Pancreas (tissue), 10 donors: ENCODE measurements around the gene ARL2. TPM values are rescaled to one million over a fixed set of nuclear protein-coding genes. Genes with fewer than 3 reads are reported as not detected.

Experiments used
- ATAC-seq, 4 donors: fragments of 200-7000 bp; cut with Tn5 transposase; one replicate each; pipeline versions ENCODE4 v1.8.0 to v1.9.1; 2020; ENCODE audit warnings: mild to moderate bottlenecking in 4 of 4, moderate library complexity in 4 of 4
- DNase-seq, 6 donors: peaks; one replicate each; pipeline ENCODE4 v3.0.0-alpha.2; 2020
- FAIRE-seq: peaks from 2 replicates; lab custom pipeline; 2012; peaks lifted over from hg19 to GRCh38; lab: Jason Lieb, UNC
- H3K27ac ChIP-seq, 4 donors: fragments of 200-600 bp; sonication (generic); 1 replicate in 3 of 4; 2 replicates in 1 of 4; pipeline versions ENCODE4 v1.5.0 to v1.8.0; 2020
- H3K27me3 ChIP-seq, 4 donors: fragments of 200-600 bp; one replicate each; pipeline ENCODE4 v1.8.0; 2021
- H3K36me3 ChIP-seq, 3 donors: fragments of 200-600 bp; sonication (generic) in 1 of 3; one replicate each; pipeline versions ENCODE4 v1.5.0 to v1.8.0; 2020 to 2021
- H3K4me1 ChIP-seq, 3 donors: fragments of 200-600 bp; one replicate each; pipeline ENCODE4 v1.8.0; 2021
- H3K4me3 ChIP-seq, 4 donors: fragments of 200-600 bp; sonication (generic) in 2 of 4; one replicate each; pipeline versions ENCODE4 v1.5.0 to v1.8.0; 2020 to 2021
- H3K9me3 ChIP-seq, 4 donors: fragments of 200-600 bp; one replicate each; pipeline ENCODE4 v1.8.0; 2021
- WGBS, 2 donors: extraction: QIAGEN DNeasy Blood & Tissue Kit; methylation state at CpG; one replicate each; pipeline ENCODE4 v1.1.7; 2013; 5-methylcytosine and 5-hydroxymethylcytosine counted together
- intact Hi-C, 3 donors: fragments of 100-400 bp; cut with DNase I; formaldehyde crosslinking; loops; one replicate each; pipeline versions ENCODE4 v1.11.1 to v1.14.2; 2022
- microRNA-seq, 2 donors: library from miRNA; unstranded; fragments of <30 nt; microRNA quantifications; one replicate each; pipeline versions ENCODE4 to v1.1.0, GENCODE V29; 2019 to 2020
- polyA plus RNA-seq, 2 donors: library from polyadenylated mRNA; stranded (reverse); fragments of 200-250 nt; gene quantifications; one replicate each; pipeline ENCODE4 v1.2.3, GENCODE V29; 2013
- total RNA-seq, 6 donors: library from RNA; stranded (reverse); fragmentation: NEBNext Ultra II Directional in 4 of 6; extraction: Animal tissue kit (Norgen Biotek cat#: 25700) in 4 of 6; gene quantifications; one replicate each; pipeline versions ENCODE4 v1.2.1 to v1.2.4, GENCODE V29; 2021 to 2023
- TF ChIP-seq, protein P1 (sequence below), 4 donors: fragments of 200-600 bp; sonication (generic) in 3 of 4; IDR thresholded peaks; one replicate each; pipeline versions ENCODE4 v1.5.0 to v1.8.0; 2021; ENCODE audit warnings: antibody characterized with exemption in 4 of 4
- donor health status: healthy with polysubstance abuse.
- donor health status: DM: no; HTN: no; CAD: no; lungs with moderate emphysema.
- donor health status: DM: no; HTN: no; CAD: no.
- donor health status: control.
- donor health status: control.
- donor health status: Bipolar disorder and iron deficiency.
- donor health status: DM: yes; HTN: yes; CAD: no.
- donor health status: DM: no; HTN: no; CAD: no.
- donor health status: DM: no; HTN: no; CAD: no.
- donor health status: DM: yes; HTN: yes; CAD: no.

ARL2 gene
- total and polyA plus RNA-seq, 8 donors: 27.8 to 79.1 (median 36.1) TPM

DNA sequence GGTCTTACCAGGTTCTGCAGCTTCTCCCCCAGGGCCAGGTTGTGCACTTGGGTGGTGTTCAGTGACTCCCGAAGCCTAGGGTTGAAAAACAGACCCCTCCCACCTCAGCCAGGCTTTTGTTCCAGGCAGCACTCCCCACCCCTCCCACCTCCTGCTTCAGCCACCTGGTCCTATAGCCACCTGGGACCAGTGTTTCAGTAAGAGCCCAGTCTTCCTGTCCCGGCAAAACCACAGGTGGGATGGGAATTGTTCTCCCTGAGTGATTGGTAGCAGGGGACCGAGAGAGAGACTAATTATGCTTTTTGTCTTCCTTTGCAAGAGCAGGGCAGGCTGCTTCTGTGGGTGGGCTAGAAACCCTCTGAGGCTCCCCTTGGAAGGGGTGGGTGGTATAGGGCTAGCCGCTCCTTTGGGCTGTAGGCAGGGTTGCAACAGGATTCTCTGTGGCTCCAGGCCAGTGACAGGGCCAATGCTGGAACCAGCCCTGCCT, 52.9 kb downstream of the ARL2 start:
- TF ChIP-seq, protein P1, sequence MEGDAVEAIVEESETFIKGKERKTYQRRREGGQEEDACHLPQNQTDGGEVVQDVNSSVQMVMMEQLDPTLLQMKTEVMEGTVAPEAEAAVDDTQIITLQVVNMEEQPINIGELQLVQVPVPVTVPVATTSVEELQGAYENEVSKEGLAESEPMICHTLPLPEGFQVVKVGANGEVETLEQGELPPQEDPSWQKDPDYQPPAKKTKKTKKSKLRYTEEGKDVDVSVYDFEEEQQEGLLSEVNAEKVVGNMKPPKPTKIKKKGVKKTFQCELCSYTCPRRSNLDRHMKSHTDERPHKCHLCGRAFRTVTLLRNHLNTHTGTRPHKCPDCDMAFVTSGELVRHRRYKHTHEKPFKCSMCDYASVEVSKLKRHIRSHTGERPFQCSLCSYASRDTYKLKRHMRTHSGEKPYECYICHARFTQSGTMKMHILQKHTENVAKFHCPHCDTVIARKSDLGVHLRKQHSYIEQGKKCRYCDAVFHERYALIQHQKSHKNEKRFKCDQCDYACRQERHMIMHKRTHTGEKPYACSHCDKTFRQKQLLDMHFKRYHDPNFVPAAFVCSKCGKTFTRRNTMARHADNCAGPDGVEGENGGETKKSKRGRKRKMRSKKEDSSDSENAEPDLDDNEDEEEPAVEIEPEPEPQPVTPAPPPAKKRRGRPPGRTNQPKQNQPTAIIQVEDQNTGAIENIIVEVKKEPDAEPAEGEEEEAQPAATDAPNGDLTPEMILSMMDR (IDR thresholded peaks at IDR 0.05): no peak
- H3K4me1 ChIP-seq: no peaks in the 10 kb centered on the region
- intact Hi-C loops: no loop called here
- no peak for DNase-seq
- WGBS, 2 donors: 85 to 88% methylated on average over 4 of the region's 4 CpGs
- no peaks in the 10 kb centered on the region for H3K36me3 ChIP-seq
- no peak overlapping the region for H3K27ac ChIP-seq
- ATAC-seq: no peak
- no peaks in the 10 kb centered on the region for H3K27me3 ChIP-seq
- FAIRE-seq: no peak
- H3K4me3 ChIP-seq: no peak overlapping the region
- no peaks in the 10 kb centered on the region for H3K9me3 ChIP-seq

DNA sequence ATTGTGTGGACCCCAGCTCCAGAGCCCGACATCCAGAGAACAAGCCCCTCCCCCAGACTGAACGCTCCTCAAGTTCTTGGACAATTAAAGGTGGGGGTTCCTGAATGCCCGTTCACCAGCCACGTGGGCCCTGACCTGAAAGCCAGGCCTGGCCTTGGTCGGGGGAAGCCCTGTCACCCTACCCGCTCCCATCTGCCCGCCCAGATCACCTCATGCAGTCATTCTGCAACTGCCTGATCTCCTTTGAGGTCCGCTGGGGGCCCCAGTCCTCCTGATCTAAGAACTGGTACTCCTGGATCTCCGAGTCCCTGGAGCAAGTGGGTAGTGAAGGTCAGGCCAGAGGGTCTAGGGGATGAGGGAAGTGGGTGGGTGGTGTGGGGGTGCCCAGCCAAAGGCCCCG, 53.5 kb downstream of the ARL2 start:
- no peak overlapping the region for H3K27ac ChIP-seq
- H3K4me1 ChIP-seq: no peaks in the 10 kb centered on the region
- FAIRE-seq: no peak
- intact Hi-C loops: no loop called here
- no peaks in the 10 kb centered on the region for H3K9me3 ChIP-seq
- 75 to 80% methylated on average over 10 of the region's 10 CpGs for whole genome bisulfite sequencing, 2 donors
- DNase-seq: no peak
- no peak overlapping the region for H3K4me3 ChIP-seq
- no peaks in the 10 kb centered on the region for H3K27me3 ChIP-seq
- no peaks in the 10 kb centered on the region for H3K36me3 ChIP-seq
- ATAC-seq: no peak
- TF ChIP-seq, protein P1 (IDR thresholded peaks at IDR 0.05): no peak

DNA sequence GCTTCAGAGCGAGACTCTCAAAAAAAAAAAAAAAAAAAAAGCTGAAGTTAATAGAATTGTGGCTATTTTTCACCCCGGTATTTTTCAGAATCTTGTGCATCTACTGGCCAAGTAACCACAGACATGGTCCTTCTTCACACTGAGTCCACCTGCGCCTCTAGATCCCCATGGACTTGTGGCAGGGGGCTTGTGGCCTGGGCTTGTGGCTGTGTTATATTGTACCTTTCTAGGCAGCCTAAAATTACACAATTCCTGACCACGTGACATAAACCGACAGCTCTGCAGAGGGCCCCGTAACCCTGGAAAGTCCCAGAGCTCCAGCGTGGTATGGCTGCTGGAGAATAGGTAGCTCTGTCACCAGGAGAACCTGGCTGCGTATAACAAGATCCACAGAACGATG, 55.3 kb downstream of the ARL2 start:
- DNase-seq: no peak
- H3K27me3 ChIP-seq: no peaks in the 10 kb centered on the region
- FAIRE-seq: no peak
- TF ChIP-seq, protein P1 (IDR thresholded peaks at IDR 0.05): no peak
- H3K4me1 ChIP-seq: no peaks in the 10 kb centered on the region
- intact Hi-C loops: no loop called here
- 52 to 53% methylated on average over 9 of the region's 9 CpGs for WGBS, 2 donors
- H3K36me3 ChIP-seq: no peaks in the 10 kb centered on the region
- no peak overlapping the region for H3K27ac ChIP-seq
- H3K9me3 ChIP-seq: no peaks in the 10 kb centered on the region
- no peak for ATAC-seq
- no peak overlapping the region for H3K4me3 ChIP-seq

Small RNA genes lying within 50 kb of the gene (microRNA-seq; reads per million reads assigned to microRNA genes)
- 0.39 to 0.88 reads per million in 2 donors for gene MIR6879

Other genes starting within 250 kb of the ARL2 start
- gene SF1, start 235.6 kb upstream of the ARL2 start, total RNA-seq: 100 to 1,000 TPM in 5 of 6 donors, 10 to 100 TPM in 1; 99.8 to 153 (median 124) TPM
- gene SF1, start 235.6 kb upstream of the ARL2 start, polyA plus RNA-seq: 100 to 1,000 TPM; 140 to 181 TPM
- 1 to 10 TPM; 6.1 to 8.6 (median 7.0) TPM for gene MAP4K2, start 210.9 kb upstream of the ARL2 start, total RNA-seq
- gene MAP4K2, start 210.9 kb upstream of the ARL2 start, polyA plus RNA-seq: 10 to 100 TPM; 19.5 to 24.0 TPM
- gene MEN1, start 203.6 kb upstream of the ARL2 start, total RNA-seq: 10 to 100 TPM in 5 of 6 donors, 1 to 10 TPM in 1; 8.7 to 21.2 (median 12.6) TPM
- 10 to 100 TPM; 22.8 to 25.3 TPM for gene MEN1, start 203.6 kb upstream of the ARL2 start, polyA plus RNA-seq
- gene CDC42BPG, start 169.5 kb upstream of the ARL2 start, total RNA-seq: 10 to 100 TPM in 5 of 6 donors, 1 to 10 TPM in 1; 9.7 to 16.8 (median 12.7) TPM
- gene CDC42BPG, start 169.5 kb upstream of the ARL2 start, polyA plus RNA-seq: 10 to 100 TPM; 11.6 to 23.8 TPM
- gene EHD1, start 135.5 kb upstream of the ARL2 start, total RNA-seq: 10 to 100 TPM; 13.8 to 22.1 (median 17.9) TPM
- 10 to 100 TPM; 10.1 to 10.6 TPM for gene EHD1, start 135.5 kb upstream of the ARL2 start, polyA plus RNA-seq
- 10 to 100 TPM; 13.3 to 18.4 (median 15.5) TPM for gene ATG2A, start 97.0 kb upstream of the ARL2 start, total RNA-seq
- gene ATG2A, start 97.0 kb upstream of the ARL2 start, polyA plus RNA-seq: 10 to 100 TPM; 33.1 to 34.1 TPM
- gene PPP2R5B, start 89.5 kb upstream of the ARL2 start, total RNA-seq: 10 to 100 TPM in 4 of 6 donors, 1 to 10 TPM in 2; 6.3 to 14.1 (median 10.7) TPM
- 10 to 100 TPM; 21.8 to 24.2 TPM for gene PPP2R5B, start 89.5 kb upstream of the ARL2 start, polyA plus RNA-seq
- gene GPHA2, start 78.3 kb upstream of the ARL2 start, total RNA-seq: 10 to 100 TPM in 5 of 6 donors, 1 to 10 TPM in 1; 9.5 to 16.3 (median 14.2) TPM
- gene GPHA2, start 78.3 kb upstream of the ARL2 start, polyA plus RNA-seq: 1 to 10 TPM; 4.2 to 5.1 TPM
- gene MAJIN, start 42.1 kb upstream of the ARL2 start, total RNA-seq: under 1 TPM in 3 of 6 donors, not detected in 3; 0.14 to 0.47 (median 0.26) TPM
- gene MAJIN, start 42.1 kb upstream of the ARL2 start, polyA plus RNA-seq: under 1 TPM; 0.19 to 0.27 TPM
- 1 to 10 TPM; 5.3 to 6.5 (median 5.7) TPM for gene BATF2, start 17.2 kb upstream of the ARL2 start, total RNA-seq
- gene BATF2, start 17.2 kb upstream of the ARL2 start, polyA plus RNA-seq: 1 to 10 TPM; 4.0 to 4.8 TPM
- 10 to 100 TPM in 3 of 6 donors, 1 to 10 TPM in 3; 8.7 to 18.3 (median 9.9) TPM for gene SNX15, start 13.3 kb downstream of the ARL2 start, total RNA-seq
- gene SNX15, start 13.3 kb downstream of the ARL2 start, polyA plus RNA-seq: 10 to 100 TPM; 10.5 to 13.8 TPM
- 1 to 10 TPM; 3.5 to 5.5 (median 4.4) TPM for gene SAC3D1, start 27.1 kb downstream of the ARL2 start, total RNA-seq
- gene SAC3D1, start 27.1 kb downstream of the ARL2 start, polyA plus RNA-seq: 1 to 10 TPM; 4.9 to 7.3 TPM
- gene NAALADL1, start 44.4 kb downstream of the ARL2 start, total RNA-seq: 1 to 10 TPM in 4 of 6 donors, under 1 TPM in 2; 0.51 to 2.7 (median 1.0) TPM
- gene NAALADL1, start 44.4 kb downstream of the ARL2 start, polyA plus RNA-seq: 1 to 10 TPM; 4.7 to 7.6 TPM
- gene CDCA5, start 69.9 kb downstream of the ARL2 start, total RNA-seq: 1 to 10 TPM in 1 of 6 donors, under 1 TPM in 5; 0.08 to 1.2 (median 0.50) TPM
- gene CDCA5, start 69.9 kb downstream of the ARL2 start, polyA plus RNA-seq: under 1 TPM; 0.27 to 0.38 TPM
- 10 to 100 TPM; 15.2 to 19.6 (median 16.6) TPM for gene ZFPL1, start 70.1 kb downstream of the ARL2 start, total RNA-seq
- 10 to 100 TPM; 43.0 to 52.1 TPM for gene ZFPL1, start 70.1 kb downstream of the ARL2 start, polyA plus RNA-seq
- 100 to 1,000 TPM in 5 of 6 donors, 10 to 100 TPM in 1; 85.4 to 150 (median 130) TPM for gene VPS51, start 82.1 kb downstream of the ARL2 start, total RNA-seq
- gene VPS51, start 82.1 kb downstream of the ARL2 start, polyA plus RNA-seq: 100 to 1,000 TPM; 119 to 179 TPM
- 100 to 1,000 TPM in 1 of 6 donors, 10 to 100 TPM in 5; 12.8 to 176 (median 43.4) TPM for gene TM7SF2, start 97.7 kb downstream of the ARL2 start, total RNA-seq
- 100 to 1,000 TPM in 1 of 2 donors, 10 to 100 TPM in 1; 76.8 to 203 TPM for gene TM7SF2, start 97.7 kb downstream of the ARL2 start, polyA plus RNA-seq
- 10 to 100 TPM in 1 of 6 donors, 1 to 10 TPM in 5; 4.3 to 11.7 (median 7.1) TPM for gene ZNHIT2, start 103.5 kb downstream of the ARL2 start, total RNA-seq
- 10 to 100 TPM; 14.0 to 17.8 TPM for gene ZNHIT2, start 103.5 kb downstream of the ARL2 start, polyA plus RNA-seq
- 100 to 1,000 TPM; 493 to 810 (median 529) TPM for gene FAU, start 108.0 kb downstream of the ARL2 start, total RNA-seq
- 100 to 1,000 TPM; 530 to 652 TPM for gene FAU, start 108.0 kb downstream of the ARL2 start, polyA plus RNA-seq
- gene MRPL49, start 108.2 kb downstream of the ARL2 start, total RNA-seq: 10 to 100 TPM; 13.9 to 31.2 (median 21.4) TPM
- 10 to 100 TPM; 10.3 to 30.3 TPM for gene MRPL49, start 108.2 kb downstream of the ARL2 start, polyA plus RNA-seq
- 10 to 100 TPM; 47.5 to 98.2 (median 66.3) TPM for gene SYVN1, start 120.4 kb downstream of the ARL2 start, total RNA-seq
- gene SYVN1, start 120.4 kb downstream of the ARL2 start, polyA plus RNA-seq: 10 to 100 TPM; 63.4 to 64.8 TPM
- gene SPDYC, start 156.1 kb downstream of the ARL2 start, total RNA-seq: not detected
- under 1 TPM in 1 of 2 donors, not detected in 1; 0.14 TPM for gene SPDYC, start 156.1 kb downstream of the ARL2 start, polyA plus RNA-seq
- gene CAPN1, start 167.8 kb downstream of the ARL2 start, total RNA-seq: 100 to 1,000 TPM; 103 to 139 (median 107) TPM
- gene CAPN1, start 167.8 kb downstream of the ARL2 start, polyA plus RNA-seq: 100 to 1,000 TPM; 111 to 144 TPM
- gene POLA2, start 247.8 kb downstream of the ARL2 start, total RNA-seq: 1 to 10 TPM; 3.1 to 6.4 (median 4.6) TPM
- 1 to 10 TPM; 6.8 to 7.5 TPM for gene POLA2, start 247.8 kb downstream of the ARL2 start, polyA plus RNA-seq